Breast epithelium (tissue), 3 donors: Measurements from ENCODE around the gene RHEX.

Experiments
- CTCF ChIP-seq, 3 donors: fragments of 450-650 bp; IDR thresholded peaks; one replicate each; pipeline ENCODE4 v1.5.1; 2016 to 2017; ENCODE audit warnings: antibody characterized with exemption in 3 of 3, mild to moderate bottlenecking in 3 of 3, moderate library complexity in 3 of 3
- POLR2A ChIP-seq: fragments of 450-650 bp; IDR thresholded peaks from one replicate; pipeline ENCODE4 v1.6.1; 2016; ENCODE audit warnings: antibody characterized with exemption, mild to moderate bottlenecking, moderate library complexity
- POLR2AphosphoS5 ChIP-seq, 3 donors: sonication (generic); formaldehyde crosslinking; IDR thresholded peaks; one replicate each; pipeline ENCODE4 v1.6.1; 2017; ENCODE audit warnings: antibody characterized with exemption in 3 of 3

GRCh38 chr1:206145771-206146290 lies 92.9 kb downstream of the RHEX start:
- no peak for TF ChIP-seq CTCF (IDR thresholded peaks at IDR 0.05)
- TF ChIP-seq POLR2A = no peak
- TF ChIP-seq POLR2AphosphoS5 (IDR thresholded peaks at IDR 0.05) = no peak
